Transverse colon (tissue), 4 donors: ENCODE results near the gene VSTM1. TPM values are rescaled to one million over a fixed set of nuclear protein-coding genes. Genes with fewer than 3 reads are reported as not detected.

Experiments
- DNase-seq: peaks from one replicate; pipeline ENCODE4 v3.0.0-alpha.2; 2019
- H3K27ac ChIP-seq, 4 donors: fragments of 200-600 bp; sonication (generic); 2 replicates each; pipeline ENCODE4 v1.5.1; 2016 to 2018; ENCODE audit warnings: inconsistent platforms in 4 of 4
- H3K27me3 ChIP-seq: fragments of 200-600 bp; sonication (generic); 2 replicates; pipeline ENCODE4 v1.5.1; 2017; ENCODE audit warnings: inconsistent platforms
- H3K36me3 ChIP-seq, 4 donors: fragments of 200-600 bp; sonication (generic); 2 replicates each; pipeline ENCODE4 v1.5.1; 2017 to 2019; ENCODE audit warnings: inconsistent platforms in 4 of 4
- H3K4me1 ChIP-seq, 4 donors: fragments of 200-600 bp; sonication (generic); 2 replicates each; pipeline ENCODE4 v1.5.1; 2017 to 2020; ENCODE audit warnings: inconsistent platforms in 4 of 4
- H3K4me3 ChIP-seq, 4 donors: fragments of 200-600 bp; sonication (generic); 1 replicate in 1 of 4; 2 replicates in 3 of 4; pipeline versions ENCODE4 v1.5.1 to v1.6.1; 2017 to 2019; ENCODE audit warnings: inconsistent platforms in 4 of 4
- H3K9me3 ChIP-seq, 2 donors: fragments of 200-600 bp; sonication (generic); 2 replicates each; pipeline ENCODE4 v1.5.1; 2017 to 2019; ENCODE audit warnings: inconsistent platforms in 2 of 2
- EP300 ChIP-seq: sonication (generic); formaldehyde crosslinking; IDR thresholded peaks from one replicate; pipeline ENCODE4 v1.6.1; 2017; ENCODE audit warnings: antibody characterized with exemption, low read depth
- POLR2A ChIP-seq: fragments of 450-650 bp; IDR thresholded peaks from one replicate; pipeline ENCODE4 v1.6.1; 2016; ENCODE audit warnings: antibody characterized with exemption, mild to moderate bottlenecking, moderate library complexity
- POLR2AphosphoS5 ChIP-seq, 3 donors: sonication (generic); formaldehyde crosslinking; IDR thresholded peaks; one replicate each; pipeline ENCODE4 v1.6.1; 2016; ENCODE audit warnings: antibody characterized with exemption in 3 of 3
- WGBS, 2 donors: methylation state at CpG; one replicate each; pipeline ENCODE4 v1.1.5; 2018; ENCODE audit warnings: low coverage in 1 of 2; 5-methylcytosine and 5-hydroxymethylcytosine counted together
- in situ Hi-C, 4 donors: fragments of 200-750 bp; cut with MboI; loops; one replicate each; pipeline versions ENCODE4 v1.15.0 to v1.15.1; 2017; ENCODE audit warnings: low sequenced_read_pairs in 3 of 4, low pct_ligation_motif_present in 1 of 4, low pct_unique_long_range_greater_than_20kb in 1 of 4
- intact Hi-C: fragments of 100-400 bp; cut with DNase I; formaldehyde crosslinking; loops from one replicate; pipeline ENCODE4 v1.15.1; 2023; ENCODE audit warnings: low total_unique reads
- total RNA-seq, 4 donors: library from RNA; depleted of rRNA; stranded (reverse); fragments of >200 nt; gene quantifications; one replicate each; pipeline ENCODE4 v1.1.0, GENCODE V29; 2016
- TF ChIP-seq, protein P1 (sequence below), 5 experiments: fragments of 200-600 bp in 3 of 5; fragments of 450-650 bp in 2 of 5; sonication (generic) in 3 of 5; IDR thresholded peaks; 1 replicate in 2 of 5; 2 replicates in 3 of 5; pipeline ENCODE4 v1.5.1; 2016 to 2017; ENCODE audit warnings: antibody characterized with exemption in 5 of 5, inconsistent platforms in 3 of 5, mild to moderate bottlenecking in 2 of 5, moderate library complexity in 1 of 5

Gene VSTM1
- total RNA-seq, 4 donors from 2014 or later: not detected

DNA sequence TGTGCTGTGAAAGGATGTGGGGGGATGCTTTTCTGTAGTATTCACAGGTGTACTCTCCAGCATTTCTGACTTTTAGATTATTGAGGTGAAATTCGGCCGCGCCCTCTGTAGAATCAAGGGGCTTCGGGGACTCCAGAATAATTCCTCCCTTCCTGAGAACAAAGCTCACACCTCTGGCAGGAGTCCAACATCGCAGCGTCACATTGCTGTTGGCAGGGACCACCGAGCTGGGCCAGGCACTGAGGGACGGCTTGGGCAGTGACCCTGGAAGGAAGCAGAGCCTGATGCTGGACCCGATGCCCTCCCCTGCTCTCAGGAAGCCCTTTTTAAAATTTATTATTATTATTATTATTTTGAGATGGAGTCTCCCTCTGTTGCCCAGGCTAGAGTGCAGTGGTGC lies 11.2 kb upstream of the VSTM1 start:
- Histone ChIP-seq H3K9me3 (no peaks in the 10 kb centered on the region), H3K36me3 (no peaks in the 10 kb centered on the region), H3K4me1 (no peaks in the 10 kb centered on the region), H3K27ac (no peak overlapping the region), H3K27me3 (no peaks in the 10 kb centered on the region), H3K4me3 (no peak overlapping the region)
- DNase-seq: no peak
- in situ Hi-C loops (no loop called here), intact Hi-C loops (no loop called here)
- TF ChIP-seq EP300 (no peak), POLR2AphosphoS5 (IDR thresholded peaks at IDR 0.05) (no peak), POLR2A (no peak)
- TF ChIP-seq, protein P1, sequence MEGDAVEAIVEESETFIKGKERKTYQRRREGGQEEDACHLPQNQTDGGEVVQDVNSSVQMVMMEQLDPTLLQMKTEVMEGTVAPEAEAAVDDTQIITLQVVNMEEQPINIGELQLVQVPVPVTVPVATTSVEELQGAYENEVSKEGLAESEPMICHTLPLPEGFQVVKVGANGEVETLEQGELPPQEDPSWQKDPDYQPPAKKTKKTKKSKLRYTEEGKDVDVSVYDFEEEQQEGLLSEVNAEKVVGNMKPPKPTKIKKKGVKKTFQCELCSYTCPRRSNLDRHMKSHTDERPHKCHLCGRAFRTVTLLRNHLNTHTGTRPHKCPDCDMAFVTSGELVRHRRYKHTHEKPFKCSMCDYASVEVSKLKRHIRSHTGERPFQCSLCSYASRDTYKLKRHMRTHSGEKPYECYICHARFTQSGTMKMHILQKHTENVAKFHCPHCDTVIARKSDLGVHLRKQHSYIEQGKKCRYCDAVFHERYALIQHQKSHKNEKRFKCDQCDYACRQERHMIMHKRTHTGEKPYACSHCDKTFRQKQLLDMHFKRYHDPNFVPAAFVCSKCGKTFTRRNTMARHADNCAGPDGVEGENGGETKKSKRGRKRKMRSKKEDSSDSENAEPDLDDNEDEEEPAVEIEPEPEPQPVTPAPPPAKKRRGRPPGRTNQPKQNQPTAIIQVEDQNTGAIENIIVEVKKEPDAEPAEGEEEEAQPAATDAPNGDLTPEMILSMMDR (IDR thresholded peaks at IDR 0.05): no peak
- WGBS, 2 donors: 81 to 90% methylated on average over 2 to 9 of the region's 9 CpGs

DNA sequence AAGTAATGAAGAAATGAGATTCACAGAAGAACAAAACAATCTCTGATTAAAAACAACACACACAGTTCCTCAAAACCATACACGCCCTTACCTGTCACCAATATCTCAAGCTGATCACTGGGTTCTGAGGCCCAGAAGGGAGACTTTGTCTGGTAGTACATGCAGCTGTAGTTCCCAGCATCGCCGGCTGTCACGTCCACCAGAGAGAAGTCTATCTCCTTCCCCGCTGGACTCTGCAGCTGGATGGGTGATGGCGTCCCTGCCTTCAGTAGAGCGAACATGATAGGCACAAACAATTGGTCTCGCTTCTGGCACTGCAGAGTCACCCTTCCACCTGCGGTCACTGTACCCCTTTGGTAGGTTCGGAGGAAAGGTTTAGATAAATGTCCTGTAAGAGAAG lies 10.1 kb upstream of the VSTM1 start:
- no peaks in the 10 kb centered on the region for H3K9me3 ChIP-seq
- in situ Hi-C loops (no loop called here), intact Hi-C loops (no loop called here)
- no peak overlapping the region for H3K4me3 ChIP-seq
- H3K27ac ChIP-seq: no peak overlapping the region
- TF ChIP-seq, protein P1 (IDR thresholded peaks at IDR 0.05): no peak
- TF ChIP-seq POLR2A: no peak
- TF ChIP-seq POLR2AphosphoS5 (IDR thresholded peaks at IDR 0.05): no peak
- TF ChIP-seq EP300: no peak
- DNase-seq: no peak
- WGBS, 2 donors: 90% methylated on average over 10 of the region's 10 CpGs; no CpG with 5 or more reads in 1 of the 2 donors
- H3K36me3 ChIP-seq: no peaks in the 10 kb centered on the region
- H3K27me3 ChIP-seq: no peaks in the 10 kb centered on the region
- H3K4me1 ChIP-seq: no peaks in the 10 kb centered on the region

DNA sequence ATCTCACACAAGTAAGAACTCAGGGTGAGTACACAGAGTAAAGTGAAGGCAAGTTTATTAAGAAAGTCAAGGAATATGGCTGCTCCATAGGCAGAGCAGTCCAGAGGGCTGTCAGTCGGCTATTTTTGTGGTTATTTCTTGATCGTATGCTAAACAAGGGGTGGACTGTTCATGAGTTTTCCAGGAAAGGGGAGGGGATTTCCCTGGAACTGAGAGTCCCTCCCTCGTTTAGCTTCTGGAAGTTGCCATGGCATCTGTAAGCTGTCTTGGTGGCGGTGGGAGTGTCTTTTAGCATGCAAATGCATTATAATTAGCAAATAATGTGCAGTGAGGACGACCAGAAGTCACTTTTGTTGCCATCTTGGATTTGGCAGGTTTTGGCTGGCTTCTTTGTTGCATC lies 5.8 kb upstream of the VSTM1 start:
- in situ Hi-C loops (no loop called here), intact Hi-C loops (no loop called here)
- TF ChIP-seq POLR2AphosphoS5 (IDR thresholded peaks at IDR 0.05) (no peak), POLR2A (no peak), EP300 (no peak)
- TF ChIP-seq, protein P1 (IDR thresholded peaks at IDR 0.05): no peak
- DNase-seq: no peak
- no peaks in the 10 kb centered on the region for H3K4me1 ChIP-seq
- no peak overlapping the region for H3K27ac ChIP-seq
- 57% methylated on average over 5 of the region's 5 CpGs; no CpG with 5 or more reads in 1 of the 2 donors for WGBS, 2 donors
- no peaks in the 10 kb centered on the region for H3K27me3 ChIP-seq
- no peak overlapping the region for H3K4me3 ChIP-seq
- H3K36me3 ChIP-seq: no peaks in the 10 kb centered on the region
- H3K9me3 ChIP-seq: no peaks in the 10 kb centered on the region

DNA sequence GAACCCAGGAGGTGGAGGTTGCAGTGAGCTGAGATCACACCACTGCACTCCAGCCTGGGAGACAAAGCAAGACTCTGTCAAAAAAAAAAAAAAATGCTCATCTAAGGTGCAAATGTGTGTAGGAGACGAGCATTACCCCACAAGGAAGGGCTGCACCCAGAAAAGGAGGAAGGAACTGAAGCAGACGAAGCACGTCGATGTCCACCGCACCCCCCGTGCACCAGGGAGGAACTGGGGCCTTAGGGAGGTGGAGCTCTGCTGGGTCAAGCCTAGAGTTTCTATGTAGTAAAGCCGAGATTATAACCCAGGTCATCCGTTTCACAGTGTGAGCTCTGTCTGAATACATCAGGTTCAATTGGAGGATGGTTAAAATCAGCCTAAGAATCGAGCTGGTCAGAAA lies 1.1 kb downstream of the VSTM1 start:
- Histone ChIP-seq H3K9me3 (no peaks in the 10 kb centered on the region), H3K4me3 (no peak overlapping the region), H3K36me3 (no peaks in the 10 kb centered on the region), H3K4me1 (no peaks in the 10 kb centered on the region), H3K27me3 (no peaks in the 10 kb centered on the region), H3K27ac (no peak overlapping the region)
- 53 to 61% methylated on average over 6 to 9 of the region's 9 CpGs for WGBS, 2 donors
- intact Hi-C loops: no loop called here
- no peak for DNase-seq
- in situ Hi-C loops: no loop called here
- TF ChIP-seq EP300: no peak
- no peak for TF ChIP-seq POLR2AphosphoS5 (IDR thresholded peaks at IDR 0.05)
- TF ChIP-seq POLR2A: no peak
- TF ChIP-seq, protein P1 (IDR thresholded peaks at IDR 0.05): no peak
